H1 (cell line): ENCODE results near the gene GNAI1. TPM values are rescaled to one million over a fixed set of nuclear protein-coding genes. Genes with fewer than 3 reads are reported as not detected.

Experiments used
- CTCF ChIA-PET: fragments of 300-600 bp; sonication (Branson Sonifier 250); formaldehyde crosslinking; loops from one replicate; lab custom pipeline; 2021; ENCODE audit not compliant: partially characterized antibody; lab: Charles Lee
- POLR2A ChIA-PET: fragments of 300-600 bp; sonication (Branson Sonifier 250); formaldehyde crosslinking; loops from one replicate; lab custom pipeline; 2021; ENCODE audit warnings: inconsistent platforms; ENCODE audit not compliant: partially characterized antibody; lab: Charles Lee
- DNase-seq, 2 experiments: peaks; one replicate each; pipeline versions ENCODE4 v3.0.0 to v3.0.0-alpha.2; 2010 to 2022; ENCODE audit warnings: low spot score in 2 of 2, low read depth in 1 of 2, mixed read lengths in 1 of 2
- FAIRE-seq: peaks from 2 replicates; lab custom pipeline; 2011; peaks lifted over from hg19 to GRCh38; lab: Jason Lieb, UNC
- H2AFZ ChIP-seq: 2 replicates; pipeline ENCODE4 v1.8.1; 2012; ENCODE audit warnings: low read length, inconsistent platforms
- H2AK5ac ChIP-seq: 2 replicates; pipeline ENCODE4 v1.6.1; 2013; ENCODE audit warnings: low read depth, low read length
- H2BK120ac ChIP-seq: replicated peaks from 2 replicates; pipeline ENCODE3; 2013; ENCODE audit warnings: low read depth, low read length, inconsistent platforms
- H2BK12ac ChIP-seq: 2 replicates; pipeline ENCODE4 v1.6.1; 2013; ENCODE audit warnings: low read depth, low read length
- H2BK15ac ChIP-seq: 2 replicates; pipeline ENCODE4 v1.6.1; 2013; ENCODE audit warnings: low read length
- H2BK20ac ChIP-seq: 2 replicates; pipeline ENCODE4 v1.6.1; 2013; ENCODE audit warnings: low read length
- H2BK5ac ChIP-seq: 2 replicates; pipeline ENCODE4 v1.6.1; 2013; ENCODE audit warnings: low read depth, low read length
- H3K14ac ChIP-seq: 2 replicates; pipeline ENCODE4 v1.6.1; 2013; ENCODE audit warnings: inconsistent platforms; ENCODE audit not compliant: insufficient read length
- H3K18ac ChIP-seq: 2 replicates; pipeline ENCODE4 v1.6.1; 2013; ENCODE audit warnings: low read length; ENCODE audit errors: extremely low read depth
- H3K23ac ChIP-seq: 2 replicates; pipeline ENCODE4 v1.6.1; 2013; ENCODE audit warnings: inconsistent platforms; ENCODE audit not compliant: insufficient read length
- H3K23me2 ChIP-seq: 2 replicates; pipeline ENCODE4 v1.6.1; 2013; ENCODE audit warnings: low read depth, low read length
- H3K27ac ChIP-seq: 2 replicates; pipeline ENCODE4 v1.6.1; 2011; ENCODE audit warnings: low read depth, low read length, inconsistent platforms
- H3K27me3 ChIP-seq, 4 experiments: replicated peaks in 1 of 4; 1 replicate in 1 of 4; 2 replicates in 3 of 4; pipeline versions ENCODE4 v1.6.1 to v1.8.1; 2011 to 2013; ENCODE audit warnings: low read length in 3 of 4, mild to moderate bottlenecking in 3 of 4, inconsistent platforms in 2 of 4, mixed read lengths in 2 of 4, moderate library complexity in 1 of 4; ENCODE audit not compliant: control insufficient read depth in 3 of 4, insufficient read depth in 3 of 4; ENCODE audit errors: extremely low read depth in 1 of 4
- H3K36me3 ChIP-seq, 4 experiments: 2 replicates each; pipeline versions ENCODE4 v1.6.1 to v1.8.1; 2011 to 2013; ENCODE audit warnings: mild to moderate bottlenecking in 4 of 4, low read length in 3 of 4, moderate library complexity in 2 of 4, control low read depth in 1 of 4, inconsistent platforms in 1 of 4; ENCODE audit not compliant: insufficient read depth in 4 of 4, control insufficient read depth in 2 of 4
- H3K4ac ChIP-seq: replicated peaks from 2 replicates; pipeline ENCODE3; 2013; ENCODE audit warnings: low read length, low read depth, mixed read lengths, inconsistent platforms; ENCODE audit not compliant: insufficient read length
- H3K4me1 ChIP-seq, 4 experiments: replicated peaks in 1 of 4; 1 replicate in 1 of 4; 2 replicates in 3 of 4; pipeline versions ENCODE4 v1.6.1 to v1.8.1; 2011 to 2013; ENCODE audit warnings: low read length in 3 of 4, inconsistent platforms in 2 of 4, mixed read lengths in 1 of 4; ENCODE audit not compliant: insufficient read depth in 4 of 4, control insufficient read depth in 3 of 4
- H3K4me2 ChIP-seq, 2 experiments: 2 replicates each; pipeline versions ENCODE4 v1.6.1 to v1.8.1; 2011 to 2013; ENCODE audit warnings: low read depth in 2 of 2, low read length in 2 of 2, control low read depth in 1 of 2, inconsistent platforms in 1 of 2, mild to moderate bottlenecking in 1 of 2; ENCODE audit not compliant: insufficient read depth in 1 of 2
- H3K4me3 ChIP-seq, 4 experiments: fragments of 200-600, 300-600 bp in 1 of 4; sonication (generic), shearing (Covaris generic), sonication (Bioruptor Twin) in 1 of 4; 2 replicates each; pipeline versions ENCODE4 v1.5.1 to v1.8.1; 2011 to 2016; ENCODE audit warnings: low read length in 4 of 4, low read depth in 3 of 4, control low read depth in 2 of 4, inconsistent platforms in 2 of 4, mild to moderate bottlenecking in 2 of 4, mixed read lengths in 1 of 4, moderate library complexity in 1 of 4; ENCODE audit not compliant: insufficient read depth in 2 of 4; ENCODE audit errors: extremely low read depth in 1 of 4
- H3K56ac ChIP-seq: replicated peaks from 2 replicates; pipeline ENCODE3; 2013; ENCODE audit warnings: low read depth, mild to moderate bottlenecking, mixed read lengths, low read length, inconsistent platforms; ENCODE audit not compliant: insufficient read length
- H3K79me1 ChIP-seq: 2 replicates; pipeline ENCODE4 v1.6.1; 2013; ENCODE audit warnings: low read depth, low read length, control low read depth
- H3K79me2 ChIP-seq, 2 experiments: 2 replicates each; pipeline versions ENCODE4 v1.6.1 to v1.8.1; 2012 to 2013; ENCODE audit warnings: low read length in 2 of 2, mild to moderate bottlenecking in 2 of 2, inconsistent platforms in 1 of 2; ENCODE audit not compliant: insufficient read depth in 2 of 2, control insufficient read depth in 1 of 2
- H3K9ac ChIP-seq, 4 experiments: replicated peaks in 1 of 4; 1 replicate in 1 of 4; 2 replicates in 3 of 4; pipeline versions ENCODE4 v1.6.1 to v1.8.1; 2011 to 2013; ENCODE audit warnings: low read depth in 3 of 4, low read length in 3 of 4, control low read depth in 2 of 4, mild to moderate bottlenecking in 2 of 4, moderate library complexity in 2 of 4, inconsistent platforms in 1 of 4; ENCODE audit errors: extremely low read depth in 1 of 4
- H3K9me3 ChIP-seq, 2 experiments: 2 replicates each; pipeline versions ENCODE4 v1.6.1 to v1.8.1; 2012 to 2013; ENCODE audit warnings: mild to moderate bottlenecking in 2 of 2, moderate library complexity in 2 of 2, control low read depth in 1 of 2, inconsistent platforms in 1 of 2, low read depth in 1 of 2, low read length in 1 of 2, mixed read lengths in 1 of 2; ENCODE audit not compliant: insufficient read depth in 2 of 2
- H4K20me1 ChIP-seq, 2 experiments: replicated peaks in 1 of 2; 2 replicates each; pipeline versions ENCODE3 to v1.8.1; 2011 to 2013; ENCODE audit warnings: inconsistent platforms in 2 of 2, low read length in 2 of 2, mild to moderate bottlenecking in 1 of 2; ENCODE audit not compliant: insufficient read depth in 2 of 2, control insufficient read depth in 1 of 2
- H4K5ac ChIP-seq: 2 replicates; pipeline ENCODE4 v1.6.1; 2013; ENCODE audit warnings: low read length, low read depth, mixed read lengths, inconsistent platforms; ENCODE audit not compliant: insufficient read length
- H4K8ac ChIP-seq: 2 replicates; pipeline ENCODE4 v1.8.0; 2013; ENCODE audit warnings: mild to moderate bottlenecking, moderate library complexity, low read length, inconsistent platforms; ENCODE audit not compliant: insufficient read depth; ENCODE audit errors: extremely low read depth
- H4K91ac ChIP-seq: replicated peaks from 2 replicates; pipeline ENCODE3; 2013; ENCODE audit warnings: low read length, mixed read lengths, inconsistent platforms; ENCODE audit not compliant: insufficient read length
- CREB1 ChIP-seq: IDR thresholded peaks from 2 replicates; pipeline ENCODE4 v1.6.1; 2012; ENCODE audit warnings: inconsistent platforms
- SAP30 ChIP-seq: fragments of 300-600 bp; sonication (generic); IDR thresholded peaks from 2 replicates; pipeline ENCODE4 v1.7.1; 2012; ENCODE audit warnings: low read length, moderate library complexity, mild to moderate bottlenecking, inconsistent platforms; ENCODE audit not compliant: insufficient read depth, insufficient replicate concordance
- SIX5 ChIP-seq: IDR thresholded peaks from 2 replicates; pipeline ENCODE4 v1.6.1; 2011; ENCODE audit warnings: mild to moderate bottlenecking, low read depth, low read length
- SRF ChIP-seq: IDR thresholded peaks from 2 replicates; pipeline ENCODE4 v1.6.1; 2011; ENCODE audit warnings: mild to moderate bottlenecking, low read depth, low read length, moderate library complexity
- polyA plus RNA-seq, 7 experiments: library from polyadenylated mRNA; depleted of rRNA in 3 of 7; stranded (reverse) in 5 of 7; unstranded in 2 of 7; fragments of >200 nt in 5 of 7; fragments of 200-250 nt in 2 of 7; gene quantifications; 1 replicate in 5 of 7; 2 replicates in 1 of 7; 4 replicates in 1 of 7; pipeline versions ENCODE4 v1.2.1 to v1.2.3, GENCODE V29; 2011 to 2013; ENCODE audit warnings: missing spikeins in 2 of 7, mixed read lengths in 2 of 7
- total RNA-seq: library from RNA; stranded (reverse); fragmentation: NEBNext Ultra II Directional; extraction: Animal tissue kit (Norgen Biotek cat#: 25700); gene quantifications from 2 replicates; pipeline ENCODE4 v1.2.1, GENCODE V29; 2021

Gene GNAI1
- total and polyA plus RNA-seq, 2 of the 8 experiments (the other 6 are each of a cell fraction or from before 2014, with no cell fraction given): 8.0 to 29.5 TPM

- no peak overlapping the region for H2BK20ac ChIP-seq
- H3K23me2 ChIP-seq: peaks cover 2% of the 10 kb centered on the region; the same call in 1 of the 2 replicates
- H4K20me1 ChIP-seq: no peaks in the 10 kb centered on the region
- H3K4me2 ChIP-seq: peak overlapping the region in 1 of 2 experiments; percentile 58; a peak in 2 of 4 replicates
- H2AK5ac ChIP-seq: no peak overlapping the region
- no peak for FAIRE-seq
- ChIA-PET CTCF (interaction anchor here (0.6 kb wide), 1 partner anchor 49 kb away, joined by 3 read pairs; the partner anchor contains the start of gene GNAI1), POLR2A (no interaction called here)
- no peak overlapping the region for H3K9ac ChIP-seq
- H3K14ac ChIP-seq: no peak overlapping the region
- no peak overlapping the region for H2BK120ac ChIP-seq
- no peak overlapping the region; the same call in 1 of the 2 replicates for H2BK5ac ChIP-seq
- H3K56ac ChIP-seq: no peak overlapping the region
- DNase-seq: no peak
- peaks cover 0 to 38% (median 28%) of the 10 kb centered on the region in 4 experiments for H3K4me1 ChIP-seq
- peaks cover 0 to 1% (median 0%) of the 10 kb centered on the region in 4 experiments; a peak in 1 of 7 replicates for H3K27me3 ChIP-seq
- H3K79me2 ChIP-seq: peaks cover 0 to 75% of the 10 kb centered on the region in 2 experiments; a peak in 2 of 4 replicates
- H2BK12ac ChIP-seq: no peak overlapping the region
- no peaks in the 10 kb centered on the region for H3K79me1 ChIP-seq
- TF ChIP-seq SIX5 (no peak), CREB1 (no peak), SAP30 (no peak), SRF (no peak)
- H2BK15ac ChIP-seq: no peak overlapping the region
- H3K18ac ChIP-seq: 0 out of 2 replicates have a peak overlapping the region, but pooled peaks have one; percentile 5
- H3K27ac ChIP-seq: no peak overlapping the region
- no peak overlapping the region for H4K8ac ChIP-seq
- peak overlapping the region in 1 of 4 experiments; percentile 10; a peak in 1 of 8 replicates for H3K4me3 ChIP-seq
- no peak overlapping the region for H3K4ac ChIP-seq
- no peaks in the 10 kb centered on the region for H3K9me3 ChIP-seq
- no peak overlapping the region for H2AFZ ChIP-seq
- H4K91ac ChIP-seq: no peak overlapping the region
- H4K5ac ChIP-seq: peak overlapping the region; percentile 75
- H3K36me3 ChIP-seq: no peaks in the 10 kb centered on the region; a peak in 1 of 8 replicates
- no peak overlapping the region for H3K23ac ChIP-seq
Measured at GRCh38 chr7:80183351-80183750, 48.7 kb downstream of the GNAI1 start.
